GM23338 (cell line): ENCODE measurements around the gene SMIM7. TPM values are rescaled to one million over a fixed set of nuclear protein-coding genes. Genes with fewer than 3 reads are reported as not detected.
"Not testable (repeated sequence)": the region's sequence is repeated elsewhere in the genome, so short reads cannot be mapped to it uniquely, and the experiment has no call there.

Experiments
- ATAC-seq: fragments of 200-7000 bp; cut with Tn5 transposase; 3 replicates; pipeline ENCODE4 v1.9.1; 2020
- DNase-seq: peaks from one replicate; pipeline ENCODE4 v3.0.0-alpha.2; 2015; ENCODE audit warnings: low spot score
- H2AFZ ChIP-seq: fragments of 200-600 bp; sonication (generic); 2 replicates; pipeline ENCODE4 v1.8.0; 2016; ENCODE audit warnings: antibody characterized with exemption, mild to moderate bottlenecking, moderate library complexity
- H3F3A ChIP-seq: fragments of 200-600 bp; sonication (generic); replicated peaks from 2 replicates; pipeline ENCODE4 v1.8.0; 2017; ENCODE audit warnings: antibody characterized with exemption, mixed run types, low read depth
- H3K27ac ChIP-seq: fragments of 200-600 bp; sonication (generic); 2 replicates; pipeline ENCODE4 v1.6.1; 2016; ENCODE audit warnings: low read depth
- H3K27me3 ChIP-seq: fragments of 200-600 bp; sonication (generic); 2 replicates; pipeline ENCODE4 v1.8.0; 2016; ENCODE audit warnings: mild to moderate bottlenecking, mixed run types, moderate library complexity; ENCODE audit not compliant: insufficient read depth
- H3K36me3 ChIP-seq: fragments of 200-600 bp; sonication (generic); 2 replicates; pipeline ENCODE4 v1.8.0; 2016; ENCODE audit warnings: mild to moderate bottlenecking; ENCODE audit not compliant: insufficient read depth
- H3K4me1 ChIP-seq: fragments of 200-600 bp; sonication (generic); 2 replicates; pipeline ENCODE4 v1.8.0; 2016; ENCODE audit warnings: mild to moderate bottlenecking, moderate library complexity; ENCODE audit not compliant: insufficient read depth
- H3K4me2 ChIP-seq: fragments of 200-600 bp; sonication (generic); 2 replicates; pipeline ENCODE4 v1.7.1; 2017; ENCODE audit warnings: mixed run types
- H3K4me3 ChIP-seq: fragments of 200-600 bp; sonication (generic); 2 replicates; pipeline ENCODE4 v1.6.1; 2016; ENCODE audit warnings: mixed run types
- H3K79me2 ChIP-seq: fragments of 200-600 bp; sonication (generic); replicated peaks from 2 replicates; pipeline ENCODE4 v1.8.0; 2017; ENCODE audit warnings: mild to moderate bottlenecking; ENCODE audit not compliant: insufficient read depth
- H3K9me2 ChIP-seq: fragments of 200-600 bp; sonication (generic); 2 replicates; pipeline ENCODE4 v1.8.0; 2017; ENCODE audit not compliant: insufficient read depth
- H4K20me1 ChIP-seq: fragments of 200-600 bp; sonication (generic); replicated peaks from 2 replicates; pipeline ENCODE4 v1.8.0; 2017; ENCODE audit warnings: mild to moderate bottlenecking; ENCODE audit not compliant: insufficient read depth
- H3K27ac Mint-ChIP-seq: 2 replicates; pipeline ENCODE4 v1.8.0; 2020; ENCODE audit warnings: inconsistent platforms, mild to moderate bottlenecking, moderate library complexity, mixed read lengths
- H3K27me3 Mint-ChIP-seq: 3 replicates; pipeline ENCODE4 v1.8.0; 2022; ENCODE audit warnings: low read depth, mild to moderate bottlenecking, moderate library complexity, mixed read lengths, inconsistent platforms; ENCODE audit not compliant: insufficient read depth, poor library complexity
- H3K36me3 Mint-ChIP-seq: 3 replicates; pipeline ENCODE4 v1.8.0; 2021; ENCODE audit warnings: low read depth, mild to moderate bottlenecking, inconsistent platforms, moderate library complexity, mixed read lengths
- H3K4me1 Mint-ChIP-seq: 3 replicates; pipeline ENCODE4 v1.8.0; 2020; ENCODE audit warnings: mild to moderate bottlenecking, inconsistent platforms, mixed read lengths
- H3K4me3 Mint-ChIP-seq: 3 replicates; pipeline ENCODE4 v1.8.0; 2021; ENCODE audit warnings: moderate library complexity, mild to moderate bottlenecking, inconsistent platforms, mixed read lengths
- H3K9me3 Mint-ChIP-seq: 3 replicates; pipeline ENCODE4 v1.8.0; 2020; ENCODE audit warnings: moderate library complexity, mild to moderate bottlenecking, inconsistent platforms, mixed read lengths
- CREB1 ChIP-seq: fragments of 250-450 bp; sonication (Bioruptor Pico); IDR thresholded peaks from 2 replicates; pipeline ENCODE4 v1.5.0; 2020; ENCODE audit warnings: low read depth, mild to moderate bottlenecking, moderate library complexity
- ETS1 ChIP-seq: IDR thresholded peaks from 2 replicates; pipeline ENCODE4 v1.6.1; 2016; ENCODE audit warnings: antibody characterized with exemption
- EZH2 ChIP-seq: fragments of 200-600 bp; sonication (generic); IDR thresholded peaks from one replicate; pipeline ENCODE4 v1.8.0; 2017; ENCODE audit warnings: antibody characterized with exemption, mild to moderate bottlenecking, low read depth; ENCODE audit not compliant: unreplicated experiment
- EZH2phosphoT487 ChIP-seq: fragments of 200-600 bp; sonication (generic); IDR thresholded peaks from one replicate; pipeline ENCODE4 v1.8.1; 2018; ENCODE audit warnings: antibody characterized with exemption; ENCODE audit not compliant: unreplicated experiment
- NANOG ChIP-seq: IDR thresholded peaks from 2 replicates; pipeline ENCODE4 v1.6.1; 2016; ENCODE audit warnings: antibody characterized with exemption, borderline replicate concordance
- POLR2AphosphoS5 ChIP-seq: IDR thresholded peaks from 2 replicates; pipeline ENCODE4 v1.6.1; 2016; ENCODE audit warnings: antibody characterized with exemption, low read depth
- STAT1 ChIP-seq: IDR thresholded peaks from one replicate; pipeline ENCODE4 v1.6.1; 2016; ENCODE audit warnings: antibody characterized with exemption; ENCODE audit not compliant: unreplicated experiment
- ZNF114 ChIP-seq: fragments of 250-450 bp; sonication (Bioruptor Pico); IDR thresholded peaks from 2 replicates; pipeline ENCODE4 v1.5.0; 2020; ENCODE audit warnings: mild to moderate bottlenecking, moderate library complexity
- ZNF331 ChIP-seq: fragments of 250-450 bp; sonication (Bioruptor Pico); IDR thresholded peaks from 2 replicates; pipeline ENCODE4 v1.5.0; 2020; ENCODE audit warnings: low read depth, mild to moderate bottlenecking, moderate library complexity
- polyA plus RNA-seq: library from polyadenylated mRNA; unstranded; fragments of >200 nt; fragmentation: Nextera tagmentation; extraction: Ambion mirVana; gene quantifications from 2 replicates; pipeline ENCODE4 v1.2.1, GENCODE V29; 2016
- total RNA-seq: library from RNA; depleted of rRNA; stranded (reverse); fragments of >200 nt; shearing (Covaris generic); gene quantifications from 2 replicates; pipeline ENCODE4 v1.2.3, GENCODE V29; 2014
- TF ChIP-seq, protein P1 (sequence below), 2 experiments: fragments of 200-600 bp in 1 of 2; sonication (generic) in 1 of 2; conservative IDR thresholded peaks; 2 replicates each; pipeline versions ENCODE4 v1.5.1 to v1.6.1; 2016 to 2017; ENCODE audit warnings: antibody characterized with exemption in 2 of 2, low read depth in 2 of 2, mild to moderate bottlenecking in 2 of 2, moderate library complexity in 1 of 2
- TF ChIP-seq, protein P2 (sequence below): IDR thresholded peaks from one replicate; pipeline ENCODE4 v1.6.1; 2018; ENCODE audit warnings: antibody characterized with exemption; ENCODE audit not compliant: unreplicated experiment

The SMIM7 gene
- total and polyA plus RNA-seq, 2 experiments from 2014 or later: 81.7 to 84.5 TPM

GRCh38 chr19:16670291-16670690, 10.3 kb upstream of the SMIM7 start (continued):
- no peak for TF ChIP-seq ETS1
- TF ChIP-seq POLR2AphosphoS5: no peak
- TF ChIP-seq STAT1: no peak
- TF ChIP-seq ZNF331: no peak
- no peak for TF ChIP-seq EZH2phosphoT487
- TF ChIP-seq NANOG: no peak
- TF ChIP-seq CREB1 (CRISPR knock-in tag): no peak
- no peak for TF ChIP-seq ZNF114

DNA sequence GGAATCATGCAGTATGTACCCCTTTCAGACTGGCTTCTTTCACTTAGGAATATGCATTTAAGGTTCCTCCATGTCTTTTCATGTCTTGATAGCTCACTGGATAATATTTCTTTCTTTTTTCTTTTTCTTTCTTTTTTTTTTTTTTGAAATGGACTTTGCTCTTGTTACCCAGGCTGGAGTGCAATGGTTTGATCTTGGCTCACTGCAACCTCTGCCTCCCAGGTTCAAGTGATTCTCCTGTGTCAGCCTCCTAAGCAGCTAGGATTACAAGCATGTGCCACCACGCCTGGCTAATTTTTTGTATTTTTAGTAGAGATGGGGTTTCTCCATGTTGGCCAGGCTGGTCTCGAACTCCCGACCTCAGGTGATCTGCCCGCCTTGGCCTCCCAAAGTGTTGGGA, 8.8 kb upstream of the SMIM7 start:
- not testable (repeated sequence) for H3K4me2 ChIP-seq, DNase-seq, H3K9me2 ChIP-seq

DNA sequence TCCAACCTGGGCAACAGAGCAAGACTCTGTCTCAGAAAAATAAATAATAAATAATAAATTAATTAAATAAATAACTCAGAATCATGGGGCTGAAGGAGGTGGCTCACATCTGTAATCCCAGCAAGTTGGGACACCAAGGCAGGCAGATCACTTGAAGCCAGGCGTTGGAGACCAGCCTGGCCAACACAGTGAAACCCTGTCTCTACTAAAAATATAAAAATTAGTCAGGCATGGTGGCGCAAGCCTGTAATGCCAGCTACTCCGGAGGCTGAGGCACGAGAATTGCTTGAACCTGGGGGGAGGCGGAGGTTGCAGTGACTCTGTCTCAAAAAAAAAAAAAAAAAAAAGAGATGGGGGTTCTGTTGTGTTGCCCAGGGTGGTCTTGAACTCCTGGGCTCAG, 8.2 kb upstream of the SMIM7 start:
- no peak overlapping the region for H3K27ac Mint-ChIP-seq
- ATAC-seq: no peak
- peaks cover 28% of the 10 kb centered on the region for H3K79me2 ChIP-seq
- no peak overlapping the region for H2AFZ ChIP-seq
- peaks cover 13% of the 10 kb centered on the region for H4K20me1 ChIP-seq
- no peaks in the 10 kb centered on the region for H3K9me3 Mint-ChIP-seq
- H3K36me3 ChIP-seq: no peaks in the 10 kb centered on the region
- no peak for DNase-seq
- H3K36me3 Mint-ChIP-seq: no peaks in the 10 kb centered on the region; the same call in 2 of the 3 replicates
- H3K27me3 ChIP-seq: no peaks in the 10 kb centered on the region
- no peak overlapping the region for H3K4me2 ChIP-seq
- no peak overlapping the region for H3K27ac ChIP-seq
- H3F3A ChIP-seq: no peaks in the 10 kb centered on the region
- no peaks in the 10 kb centered on the region for H3K4me1 ChIP-seq
- H3K4me3 Mint-ChIP-seq: no peak overlapping the region
- no peak overlapping the region for H3K4me3 ChIP-seq
- H3K9me2 ChIP-seq: no peaks in the 10 kb centered on the region
- H3K4me1 Mint-ChIP-seq: no peaks in the 10 kb centered on the region
- peaks cover 4% of the 10 kb centered on the region for H3K27me3 Mint-ChIP-seq
- no peak for TF ChIP-seq EZH2phosphoT487
- no peak for TF ChIP-seq EZH2
- TF ChIP-seq STAT1: no peak
- TF ChIP-seq, protein P1, sequence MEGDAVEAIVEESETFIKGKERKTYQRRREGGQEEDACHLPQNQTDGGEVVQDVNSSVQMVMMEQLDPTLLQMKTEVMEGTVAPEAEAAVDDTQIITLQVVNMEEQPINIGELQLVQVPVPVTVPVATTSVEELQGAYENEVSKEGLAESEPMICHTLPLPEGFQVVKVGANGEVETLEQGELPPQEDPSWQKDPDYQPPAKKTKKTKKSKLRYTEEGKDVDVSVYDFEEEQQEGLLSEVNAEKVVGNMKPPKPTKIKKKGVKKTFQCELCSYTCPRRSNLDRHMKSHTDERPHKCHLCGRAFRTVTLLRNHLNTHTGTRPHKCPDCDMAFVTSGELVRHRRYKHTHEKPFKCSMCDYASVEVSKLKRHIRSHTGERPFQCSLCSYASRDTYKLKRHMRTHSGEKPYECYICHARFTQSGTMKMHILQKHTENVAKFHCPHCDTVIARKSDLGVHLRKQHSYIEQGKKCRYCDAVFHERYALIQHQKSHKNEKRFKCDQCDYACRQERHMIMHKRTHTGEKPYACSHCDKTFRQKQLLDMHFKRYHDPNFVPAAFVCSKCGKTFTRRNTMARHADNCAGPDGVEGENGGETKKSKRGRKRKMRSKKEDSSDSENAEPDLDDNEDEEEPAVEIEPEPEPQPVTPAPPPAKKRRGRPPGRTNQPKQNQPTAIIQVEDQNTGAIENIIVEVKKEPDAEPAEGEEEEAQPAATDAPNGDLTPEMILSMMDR (conservative IDR thresholded peaks at IDR 0.05; ENCODE audit: low read depth in 2 of 2): no peak
- TF ChIP-seq ZNF331: no peak
- TF ChIP-seq, protein P2, sequence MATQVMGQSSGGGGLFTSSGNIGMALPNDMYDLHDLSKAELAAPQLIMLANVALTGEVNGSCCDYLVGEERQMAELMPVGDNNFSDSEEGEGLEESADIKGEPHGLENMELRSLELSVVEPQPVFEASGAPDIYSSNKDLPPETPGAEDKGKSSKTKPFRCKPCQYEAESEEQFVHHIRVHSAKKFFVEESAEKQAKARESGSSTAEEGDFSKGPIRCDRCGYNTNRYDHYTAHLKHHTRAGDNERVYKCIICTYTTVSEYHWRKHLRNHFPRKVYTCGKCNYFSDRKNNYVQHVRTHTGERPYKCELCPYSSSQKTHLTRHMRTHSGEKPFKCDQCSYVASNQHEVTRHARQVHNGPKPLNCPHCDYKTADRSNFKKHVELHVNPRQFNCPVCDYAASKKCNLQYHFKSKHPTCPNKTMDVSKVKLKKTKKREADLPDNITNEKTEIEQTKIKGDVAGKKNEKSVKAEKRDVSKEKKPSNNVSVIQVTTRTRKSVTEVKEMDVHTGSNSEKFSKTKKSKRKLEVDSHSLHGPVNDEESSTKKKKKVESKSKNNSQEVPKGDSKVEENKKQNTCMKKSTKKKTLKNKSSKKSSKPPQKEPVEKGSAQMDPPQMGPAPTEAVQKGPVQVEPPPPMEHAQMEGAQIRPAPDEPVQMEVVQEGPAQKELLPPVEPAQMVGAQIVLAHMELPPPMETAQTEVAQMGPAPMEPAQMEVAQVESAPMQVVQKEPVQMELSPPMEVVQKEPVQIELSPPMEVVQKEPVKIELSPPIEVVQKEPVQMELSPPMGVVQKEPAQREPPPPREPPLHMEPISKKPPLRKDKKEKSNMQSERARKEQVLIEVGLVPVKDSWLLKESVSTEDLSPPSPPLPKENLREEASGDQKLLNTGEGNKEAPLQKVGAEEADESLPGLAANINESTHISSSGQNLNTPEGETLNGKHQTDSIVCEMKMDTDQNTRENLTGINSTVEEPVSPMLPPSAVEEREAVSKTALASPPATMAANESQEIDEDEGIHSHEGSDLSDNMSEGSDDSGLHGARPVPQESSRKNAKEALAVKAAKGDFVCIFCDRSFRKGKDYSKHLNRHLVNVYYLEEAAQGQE: no peak

More for the DNA sequence above, 8.8 kb upstream of the SMIM7 start:
- Histone ChIP-seq H4K20me1 (peaks cover 17% of the 10 kb centered on the region), H3K79me2 (peaks cover 23% of the 10 kb centered on the region)
- H3K4me3 ChIP-seq, H3K4me1 Mint-ChIP-seq, H3K27me3 Mint-ChIP-seq, ATAC-seq, H3F3A ChIP-seq, H3K4me1 ChIP-seq, H3K27ac ChIP-seq, H3K27me3 ChIP-seq, H3K9me3 Mint-ChIP-seq, H3K36me3 Mint-ChIP-seq, H3K27ac Mint-ChIP-seq, H2AFZ ChIP-seq, H3K4me3 Mint-ChIP-seq, H3K36me3 ChIP-seq: not testable (repeated sequence)
